ENCODE measurements around the gene MCRIP2. TPM values are rescaled to one million over a fixed set of nuclear protein-coding genes. Genes with fewer than 3 reads are reported as not detected.

MCRIP2 gene
- polyA plus RNA-seq, 2 donors = 23.9 to 31.4 TPM

DNA sequence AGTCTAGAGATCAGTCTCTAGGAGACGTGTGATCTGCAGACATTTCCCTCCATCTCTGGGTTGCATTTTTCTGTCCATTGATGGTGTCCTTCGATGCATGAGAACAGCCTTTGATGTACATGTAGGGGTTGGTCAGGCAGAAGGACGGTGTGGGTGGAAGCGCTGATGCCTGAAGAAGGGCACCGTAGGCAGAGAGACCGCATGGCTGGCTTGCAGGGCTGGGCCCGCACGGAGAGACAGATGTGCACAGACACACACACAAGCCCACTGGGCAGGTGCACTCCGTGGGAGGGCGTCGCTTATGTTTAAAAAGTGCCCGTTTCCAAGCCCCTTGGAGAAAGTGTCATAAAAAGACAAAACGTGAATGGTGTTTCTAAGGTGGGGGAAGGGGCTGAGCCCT lies 26.5 kb upstream of the MCRIP2 start:
- Histone ChIP-seq H3K9me3 (ENCODE audit: control insufficient read depth in 2 of 2, insufficient read depth in 1 of 2, low read depth in 1 of 2, low read length in 1 of 2) (no peaks in the 10 kb centered on the region), H3K4me3 (ENCODE audit: low read depth in 1 of 2, low read length in 2 of 2) (no peak overlapping the region), H3K27me3 (ENCODE audit: control insufficient read depth in 1 of 2, insufficient read depth in 2 of 2, low read length in 2 of 2) (no peaks in the 10 kb centered on the region), H3K36me3 (ENCODE audit: control insufficient read depth in 2 of 2, insufficient read depth in 2 of 2, low read length in 1 of 2) (peaks cover 3 to 19% of the 10 kb centered on the region in 2 donors), H3K4me1 (ENCODE audit: control insufficient read depth in 2 of 2, insufficient read depth in 2 of 2, low read length in 1 of 2) (peaks cover 2 to 13% of the 10 kb centered on the region in 2 donors), H3K27ac (ENCODE audit: low read depth in 2 of 2, low read length in 1 of 2) (no peak overlapping the region)
- WGBS, 2 donors = 91 to 93% methylated on average over 13 of the region's 13 CpGs

- Histone ChIP-seq H3K4me3 (ENCODE audit: low read depth in 1 of 2, low read length in 2 of 2) (no peak overlapping the region), H3K4me1 (ENCODE audit: control insufficient read depth in 2 of 2, insufficient read depth in 2 of 2, low read length in 1 of 2) (peaks cover 6 to 14% of the 10 kb centered on the region in 2 donors), H3K9me3 (ENCODE audit: control insufficient read depth in 2 of 2, insufficient read depth in 1 of 2, low read depth in 1 of 2, low read length in 1 of 2) (no peaks in the 10 kb centered on the region), H3K27ac (ENCODE audit: low read depth in 2 of 2, low read length in 1 of 2) (no peak overlapping the region), H3K36me3 (ENCODE audit: control insufficient read depth in 2 of 2, insufficient read depth in 2 of 2, low read length in 1 of 2) (peaks cover 3 to 19% of the 10 kb centered on the region in 2 donors), H3K27me3 (ENCODE audit: control insufficient read depth in 1 of 2, insufficient read depth in 2 of 2, low read length in 2 of 2) (no peaks in the 10 kb centered on the region)
- 92% methylated on average over 39 of the region's 39 CpGs for WGBS, 2 donors
Observed at GRCh38 chr16:616733-617586, 24.7 kb upstream of the MCRIP2 start.

DNA sequence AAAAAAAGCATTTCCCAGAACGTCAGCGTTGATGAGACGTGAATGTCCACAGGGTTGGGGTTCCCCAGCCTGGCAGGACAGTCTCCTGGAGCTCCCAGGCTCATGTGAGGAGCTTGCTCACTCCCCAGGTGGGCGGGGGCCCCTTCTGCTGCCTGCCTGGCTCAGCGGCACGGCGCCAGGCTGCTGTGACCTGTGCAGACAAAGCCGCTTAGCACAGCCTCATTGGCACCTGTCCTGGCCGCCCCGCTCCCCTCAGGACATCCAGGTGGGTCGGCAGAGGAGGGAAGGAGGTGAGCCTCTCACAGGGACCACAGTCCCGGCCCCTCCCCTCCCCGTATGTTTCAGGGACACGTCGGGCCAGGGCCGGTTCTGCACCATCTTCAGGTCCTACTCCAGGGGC lies 23.8 kb upstream of the MCRIP2 start:
- H3K4me3 ChIP-seq (ENCODE audit: low read depth in 1 of 2, low read length in 2 of 2) = no peak overlapping the region
- peaks cover 3 to 19% of the 10 kb centered on the region in 2 donors for H3K36me3 ChIP-seq (ENCODE audit: control insufficient read depth in 2 of 2, insufficient read depth in 2 of 2, low read length in 1 of 2)
- no peak overlapping the region for H3K27ac ChIP-seq (ENCODE audit: low read depth in 2 of 2, low read length in 1 of 2)
- WGBS, 2 donors = 68 to 75% methylated on average over 15 to 16 of the region's 16 CpGs
- H3K4me1 ChIP-seq (ENCODE audit: control insufficient read depth in 2 of 2, insufficient read depth in 2 of 2, low read length in 1 of 2) = peaks cover 6 to 14% of the 10 kb centered on the region in 2 donors
- no peaks in the 10 kb centered on the region for H3K27me3 ChIP-seq (ENCODE audit: control insufficient read depth in 1 of 2, insufficient read depth in 2 of 2, low read length in 2 of 2)
- H3K9me3 ChIP-seq (ENCODE audit: control insufficient read depth in 2 of 2, insufficient read depth in 1 of 2, low read depth in 1 of 2, low read length in 1 of 2) = no peaks in the 10 kb centered on the region

DNA sequence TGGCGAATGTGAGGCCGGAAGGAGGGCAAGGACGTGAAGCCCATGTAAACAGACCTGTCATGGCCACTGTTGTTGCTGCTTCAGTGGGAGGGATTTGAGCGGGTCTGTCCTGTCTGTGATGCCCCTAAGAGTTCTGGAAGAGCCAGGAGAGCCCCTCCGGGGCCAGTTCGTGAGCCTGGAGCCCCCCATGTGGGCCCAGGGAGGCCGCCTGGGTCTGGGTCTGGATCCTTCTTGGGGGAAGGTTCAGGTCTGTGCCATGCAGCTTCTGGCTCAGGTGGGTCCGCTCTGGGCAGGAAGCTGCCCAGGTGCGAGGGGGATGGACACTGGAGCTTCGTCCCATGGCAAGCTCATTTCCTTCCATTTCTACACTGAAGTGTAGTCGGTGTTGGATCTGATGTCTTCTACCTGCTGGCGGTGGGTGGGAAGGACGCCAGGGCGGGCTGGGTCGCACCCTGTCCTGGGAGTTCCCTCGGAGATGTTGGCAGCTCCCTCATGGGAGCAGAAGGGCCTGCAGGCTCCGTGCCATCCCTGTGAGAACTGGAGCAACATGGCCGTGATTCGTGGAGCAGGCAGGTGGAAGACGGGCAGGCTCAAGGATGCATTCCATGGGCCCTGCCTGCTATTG lies 22.0 kb upstream of the MCRIP2 start:
- no peak overlapping the region for H3K4me3 ChIP-seq (ENCODE audit: low read depth in 1 of 2, low read length in 2 of 2)
- no peaks in the 10 kb centered on the region for H3K9me3 ChIP-seq (ENCODE audit: control insufficient read depth in 2 of 2, insufficient read depth in 1 of 2, low read depth in 1 of 2, low read length in 1 of 2)
- H3K36me3 ChIP-seq (ENCODE audit: control insufficient read depth in 2 of 2, insufficient read depth in 2 of 2, low read length in 1 of 2) = peaks cover 3 to 16% of the 10 kb centered on the region in 2 donors
- peaks cover 4 to 14% of the 10 kb centered on the region in 2 donors for H3K4me1 ChIP-seq (ENCODE audit: control insufficient read depth in 2 of 2, insufficient read depth in 2 of 2, low read length in 1 of 2)
- no peaks in the 10 kb centered on the region for H3K27me3 ChIP-seq (ENCODE audit: control insufficient read depth in 1 of 2, insufficient read depth in 2 of 2, low read length in 2 of 2)
- no peak overlapping the region for H3K27ac ChIP-seq (ENCODE audit: low read depth in 2 of 2, low read length in 1 of 2)
- WGBS, 2 donors = 80 to 81% methylated on average over 20 of the region's 20 CpGs

DNA sequence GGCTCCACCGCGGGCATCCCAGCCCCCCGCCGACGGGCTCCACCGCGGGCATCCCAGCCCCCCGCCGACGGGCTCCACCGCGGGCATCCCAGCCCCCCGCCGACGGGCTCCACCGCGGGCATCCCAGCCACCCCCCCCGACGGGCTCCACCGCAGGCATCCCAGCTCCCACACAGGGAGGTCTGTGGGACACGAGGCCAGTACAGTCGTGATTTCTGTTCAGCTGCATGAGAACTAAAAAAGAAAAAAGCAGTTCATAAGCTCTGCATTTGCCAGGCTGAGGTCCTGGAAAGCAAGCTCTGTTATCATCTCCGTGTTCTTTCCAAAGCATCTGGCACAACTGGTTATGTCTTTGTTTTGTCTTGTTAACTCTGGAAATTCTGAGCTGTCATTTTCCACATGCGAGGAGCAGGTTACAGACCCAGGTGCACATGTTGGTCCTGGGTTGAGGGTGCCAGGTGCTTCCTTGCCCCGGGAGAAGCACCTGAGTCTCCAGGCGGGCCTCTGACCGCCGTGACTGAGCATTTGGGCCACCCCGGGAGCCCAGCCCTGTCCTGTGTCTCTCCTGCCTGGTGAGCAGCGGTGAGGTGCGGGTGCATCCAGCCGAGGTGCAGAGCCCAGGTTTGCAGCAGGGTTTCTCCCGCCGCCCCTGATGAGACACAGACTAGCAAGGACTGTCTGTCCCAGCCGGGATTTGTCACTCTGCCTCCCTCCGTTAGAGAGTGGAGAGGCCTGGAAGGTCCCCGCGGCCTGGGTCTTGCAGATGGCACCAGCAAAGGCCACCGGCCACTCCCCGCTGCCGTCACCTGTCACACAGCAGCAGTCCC lies 20.7 kb upstream of the MCRIP2 start:
- Histone ChIP-seq H3K27ac (ENCODE audit: low read depth in 2 of 2, low read length in 1 of 2) (no peak overlapping the region), H3K4me3 (ENCODE audit: low read depth in 1 of 2, low read length in 2 of 2) (no peak overlapping the region), H3K27me3 (ENCODE audit: control insufficient read depth in 1 of 2, insufficient read depth in 2 of 2, low read length in 2 of 2) (no peaks in the 10 kb centered on the region), H3K4me1 (ENCODE audit: control insufficient read depth in 2 of 2, insufficient read depth in 2 of 2, low read length in 1 of 2) (peaks cover 4 to 14% of the 10 kb centered on the region in 2 donors), H3K9me3 (ENCODE audit: control insufficient read depth in 2 of 2, insufficient read depth in 1 of 2, low read depth in 1 of 2, low read length in 1 of 2) (no peaks in the 10 kb centered on the region), H3K36me3 (ENCODE audit: control insufficient read depth in 2 of 2, insufficient read depth in 2 of 2, low read length in 1 of 2) (peaks cover 3 to 19% of the 10 kb centered on the region in 2 donors)
- 57 to 66% methylated on average over 41 of the region's 41 CpGs for WGBS, 2 donors

- Histone ChIP-seq H3K27me3 (ENCODE audit: control insufficient read depth in 1 of 2, insufficient read depth in 2 of 2, low read length in 2 of 2) (no peaks in the 10 kb centered on the region), H3K4me1 (ENCODE audit: control insufficient read depth in 2 of 2, insufficient read depth in 2 of 2, low read length in 1 of 2) (peaks cover 4 to 14% of the 10 kb centered on the region in 2 donors), H3K4me3 (ENCODE audit: low read depth in 1 of 2, low read length in 2 of 2) (no peak overlapping the region), H3K27ac (ENCODE audit: low read depth in 2 of 2, low read length in 1 of 2) (no peak overlapping the region), H3K36me3 (ENCODE audit: control insufficient read depth in 2 of 2, insufficient read depth in 2 of 2, low read length in 1 of 2) (peaks cover 3 to 24% of the 10 kb centered on the region in 2 donors), H3K9me3 (ENCODE audit: control insufficient read depth in 2 of 2, insufficient read depth in 1 of 2, low read depth in 1 of 2, low read length in 1 of 2) (no peaks in the 10 kb centered on the region)
- WGBS, 2 donors = 60 to 65% methylated on average over 21 of the region's 21 CpGs
Observed at GRCh38 chr16:621526-622105, 20.0 kb upstream of the MCRIP2 start.

DNA sequence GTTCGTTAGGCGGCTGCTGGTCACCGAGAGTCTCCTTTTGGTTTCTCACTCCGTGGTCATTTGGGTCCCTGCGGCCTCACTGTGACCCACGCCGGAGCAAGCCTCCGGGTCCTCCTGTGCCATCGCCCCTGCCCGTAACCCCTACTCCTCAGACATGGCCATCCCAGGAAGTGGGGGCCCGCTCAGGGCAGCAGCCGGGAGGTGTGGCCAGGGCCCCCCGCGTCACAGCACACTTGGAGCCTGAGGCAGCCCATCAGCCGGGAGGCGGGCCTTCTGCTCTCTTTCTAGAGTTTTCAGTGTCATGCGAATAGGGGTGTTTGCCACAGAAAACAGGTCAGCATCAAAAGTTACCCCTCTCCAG lies 18.7 kb upstream of the MCRIP2 start:
- Histone ChIP-seq H3K36me3 (ENCODE audit: control insufficient read depth in 2 of 2, insufficient read depth in 2 of 2, low read length in 1 of 2) (peaks cover under 1 to 24% of the 10 kb centered on the region in 2 donors), H3K27ac (ENCODE audit: low read depth in 2 of 2, low read length in 1 of 2) (no peak overlapping the region), H3K4me1 (ENCODE audit: control insufficient read depth in 2 of 2, insufficient read depth in 2 of 2, low read length in 1 of 2) (peaks cover 4 to 14% of the 10 kb centered on the region in 2 donors), H3K4me3 (ENCODE audit: low read depth in 1 of 2, low read length in 2 of 2) (no peak overlapping the region), H3K9me3 (ENCODE audit: control insufficient read depth in 2 of 2, insufficient read depth in 1 of 2, low read depth in 1 of 2, low read length in 1 of 2) (no peaks in the 10 kb centered on the region), H3K27me3 (ENCODE audit: control insufficient read depth in 1 of 2, insufficient read depth in 2 of 2, low read length in 2 of 2) (no peaks in the 10 kb centered on the region)
- 91 to 96% methylated on average over 17 of the region's 17 CpGs for WGBS, 2 donors

GRCh38 chr16:624526-625070 lies 17.0 kb upstream of the MCRIP2 start:
- H3K36me3 ChIP-seq (ENCODE audit: control insufficient read depth in 2 of 2, insufficient read depth in 2 of 2, low read length in 1 of 2) = peaks cover 0 to 35% of the 10 kb centered on the region in 2 donors
- no peaks in the 10 kb centered on the region for H3K27me3 ChIP-seq (ENCODE audit: control insufficient read depth in 1 of 2, insufficient read depth in 2 of 2, low read length in 2 of 2)
- no peak overlapping the region for H3K27ac ChIP-seq (ENCODE audit: low read depth in 2 of 2, low read length in 1 of 2)
- 79 to 82% methylated on average over 10 of the region's 10 CpGs for WGBS, 2 donors
- no peak overlapping the region for H3K4me3 ChIP-seq (ENCODE audit: low read depth in 1 of 2, low read length in 2 of 2)
- peaks cover 6 to 11% of the 10 kb centered on the region in 2 donors for H3K4me1 ChIP-seq (ENCODE audit: control insufficient read depth in 2 of 2, insufficient read depth in 2 of 2, low read length in 1 of 2)
- no peaks in the 10 kb centered on the region for H3K9me3 ChIP-seq (ENCODE audit: control insufficient read depth in 2 of 2, insufficient read depth in 1 of 2, low read depth in 1 of 2, low read length in 1 of 2)
